Endometrial microvascular endothelial cells (primary cell): ENCODE results near the gene B4GALNT3. TPM values are rescaled to one million over a fixed set of nuclear protein-coding genes. Genes with fewer than 3 reads are reported as not detected.

Source experiments
- in situ Hi-C: cut with HindIII; loops from 2 replicates; pipeline ENCODE4 v1.10.0; 2017; ENCODE audit warnings: low sequenced_read_pairs, low pct_unique_long_range_greater_than_20kb; ENCODE audit errors: inconsistent ontology term
- total RNA-seq: library from RNA; depleted of rRNA; stranded (reverse); fragments of >200 nt; gene quantifications from one replicate; pipeline ENCODE4 v1.2.3, GENCODE V29; 2015; ENCODE audit errors: inconsistent ontology term

B4GALNT3 gene
- total RNA-seq, 1 donor from 2014 or later = 0.19 TPM

- in situ Hi-C loops = no loop called here
These were observed 142.4 kb downstream of the B4GALNT3 start for GRCh38 chr12:601976-602699.

- in situ Hi-C loops = no loop called here
These were observed 142.9 kb downstream of the B4GALNT3 start for GRCh38 chr12:602700-603068.

- in situ Hi-C loops = no loop called here
These were observed 145.2 kb downstream of the B4GALNT3 start for GRCh38 chr12:604956-605355.

- in situ Hi-C loops = no loop called here
These were observed 147.8 kb downstream of the B4GALNT3 start for GRCh38 chr12:607541-608001.

- in situ Hi-C loops = no loop called here
These were observed 148.7 kb downstream of the B4GALNT3 start for GRCh38 chr12:608413-608812.

GRCh38 chr12:608921-609320, 149.2 kb downstream of the B4GALNT3 start:
- in situ Hi-C loops = no loop called here

GRCh38 chr12:611721-612120, 152.0 kb downstream of the B4GALNT3 start:
- in situ Hi-C loops = no loop called here

- in situ Hi-C loops = no loop called here
These were observed 152.6 kb downstream of the B4GALNT3 start for GRCh38 chr12:612293-612692.

- in situ Hi-C loops = no loop called here
These were observed 153.1 kb downstream of the B4GALNT3 start for GRCh38 chr12:612886-613285.

Other genes with a start within 250 kb of the B4GALNT3 start
- not detected for gene SLC6A12, start 245.8 kb upstream of the B4GALNT3 start, total RNA-seq
- not detected for gene SLC6A13, start 197.1 kb upstream of the B4GALNT3 start, total RNA-seq
- gene KDM5A, start 70.6 kb upstream of the B4GALNT3 start, total RNA-seq = 46.1 TPM
- gene CCDC77, start 58.3 kb upstream of the B4GALNT3 start, total RNA-seq = 7.0 TPM
- gene NINJ2, start 203.5 kb downstream of the B4GALNT3 start, total RNA-seq = 0.37 TPM